ENCODE results near the gene GNPAT.

- no peak for TF ChIP-seq CTCF (conservative IDR thresholded peaks at IDR 0.05; ENCODE audit: low read depth in 2 of 2)
- TF ChIP-seq EZH2 (IDR thresholded peaks at IDR 0.05; ENCODE audit: low read depth, unreplicated experiment), result no peak
- no peak for TF ChIP-seq EZH2phosphoT487 (IDR thresholded peaks at IDR 0.05; ENCODE audit: unreplicated experiment)
- TF ChIP-seq JUNB (IDR thresholded peaks at IDR 0.05; ENCODE audit: unreplicated experiment), result no peak
- TF ChIP-seq, protein P1, sequence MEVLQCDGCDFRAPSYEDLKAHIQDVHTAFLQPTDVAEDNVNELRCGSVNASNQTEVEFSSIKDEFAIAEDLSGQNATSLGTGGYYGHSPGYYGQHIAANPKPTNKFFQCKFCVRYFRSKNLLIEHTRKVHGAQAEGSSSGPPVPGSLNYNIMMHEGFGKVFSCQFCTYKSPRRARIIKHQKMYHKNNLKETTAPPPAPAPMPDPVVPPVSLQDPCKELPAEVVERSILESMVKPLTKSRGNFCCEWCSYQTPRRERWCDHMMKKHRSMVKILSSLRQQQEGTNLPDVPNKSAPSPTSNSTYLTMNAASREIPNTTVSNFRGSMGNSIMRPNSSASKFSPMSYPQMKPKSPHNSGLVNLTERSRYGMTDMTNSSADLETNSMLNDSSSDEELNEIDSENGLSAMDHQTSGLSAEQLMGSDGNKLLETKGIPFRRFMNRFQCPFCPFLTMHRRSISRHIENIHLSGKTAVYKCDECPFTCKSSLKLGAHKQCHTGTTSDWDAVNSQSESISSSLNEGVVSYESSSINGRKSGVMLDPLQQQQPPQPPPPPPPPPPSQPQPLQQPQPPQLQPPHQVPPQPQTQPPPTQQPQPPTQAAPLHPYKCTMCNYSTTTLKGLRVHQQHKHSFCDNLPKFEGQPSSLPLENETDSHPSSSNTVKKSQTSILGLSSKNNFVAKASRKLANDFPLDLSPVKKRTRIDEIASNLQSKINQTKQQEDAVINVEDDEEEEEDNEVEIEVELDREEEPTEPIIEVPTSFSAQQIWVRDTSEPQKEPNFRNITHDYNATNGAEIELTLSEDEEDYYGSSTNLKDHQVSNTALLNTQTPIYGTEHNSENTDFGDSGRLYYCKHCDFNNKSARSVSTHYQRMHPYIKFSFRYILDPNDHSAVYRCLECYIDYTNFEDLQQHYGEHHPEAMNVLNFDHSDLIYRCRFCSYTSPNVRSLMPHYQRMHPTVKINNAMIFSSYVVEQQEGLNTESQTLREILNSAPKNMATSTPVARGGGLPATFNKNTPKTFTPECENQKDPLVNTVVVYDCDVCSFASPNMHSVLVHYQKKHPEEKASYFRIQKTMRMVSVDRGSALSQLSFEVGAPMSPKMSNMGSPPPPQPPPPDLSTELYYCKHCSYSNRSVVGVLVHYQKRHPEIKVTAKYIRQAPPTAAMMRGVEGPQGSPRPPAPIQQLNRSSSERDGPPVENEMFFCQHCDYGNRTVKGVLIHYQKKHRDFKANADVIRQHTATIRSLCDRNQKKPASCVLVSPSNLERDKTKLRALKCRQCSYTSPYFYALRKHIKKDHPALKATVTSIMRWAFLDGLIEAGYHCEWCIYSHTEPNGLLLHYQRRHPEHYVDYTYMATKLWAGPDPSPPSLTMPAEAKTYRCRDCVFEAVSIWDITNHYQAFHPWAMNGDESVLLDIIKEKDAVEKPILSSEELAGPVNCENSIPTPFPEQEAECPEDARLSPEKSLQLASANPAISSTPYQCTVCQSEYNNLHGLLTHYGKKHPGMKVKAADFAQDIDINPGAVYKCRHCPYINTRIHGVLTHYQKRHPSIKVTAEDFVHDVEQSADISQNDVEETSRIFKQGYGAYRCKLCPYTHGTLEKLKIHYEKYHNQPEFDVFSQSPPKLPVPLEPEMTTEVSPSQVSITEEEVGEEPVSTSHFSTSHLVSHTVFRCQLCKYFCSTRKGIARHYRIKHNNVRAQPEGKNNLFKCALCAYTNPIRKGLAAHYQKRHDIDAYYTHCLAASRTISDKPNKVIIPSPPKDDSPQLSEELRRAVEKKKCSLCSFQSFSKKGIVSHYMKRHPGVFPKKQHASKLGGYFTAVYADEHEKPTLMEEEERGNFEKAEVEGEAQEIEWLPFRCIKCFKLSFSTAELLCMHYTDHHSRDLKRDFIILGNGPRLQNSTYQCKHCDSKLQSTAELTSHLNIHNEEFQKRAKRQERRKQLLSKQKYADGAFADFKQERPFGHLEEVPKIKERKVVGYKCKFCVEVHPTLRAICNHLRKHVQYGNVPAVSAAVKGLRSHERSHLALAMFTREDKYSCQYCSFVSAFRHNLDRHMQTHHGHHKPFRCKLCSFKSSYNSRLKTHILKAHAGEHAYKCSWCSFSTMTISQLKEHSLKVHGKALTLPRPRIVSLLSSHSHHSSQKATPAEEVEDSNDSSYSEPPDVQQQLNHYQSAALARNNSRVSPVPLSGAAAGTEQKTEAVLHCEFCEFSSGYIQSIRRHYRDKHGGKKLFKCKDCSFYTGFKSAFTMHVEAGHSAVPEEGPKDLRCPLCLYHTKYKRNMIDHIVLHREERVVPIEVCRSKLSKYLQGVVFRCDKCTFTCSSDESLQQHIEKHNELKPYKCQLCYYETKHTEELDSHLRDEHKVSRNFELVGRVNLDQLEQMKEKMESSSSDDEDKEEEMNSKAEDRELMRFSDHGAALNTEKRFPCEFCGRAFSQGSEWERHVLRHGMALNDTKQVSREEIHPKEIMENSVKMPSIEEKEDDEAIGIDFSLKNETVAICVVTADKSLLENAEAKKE (CRISPR knock-in tag; IDR thresholded peaks at IDR 0.05), result no peak
- no peak for TF ChIP-seq REST (IDR thresholded peaks at IDR 0.05; ENCODE audit: unreplicated experiment)
Measured at GRCh38 chr1:231235526-231236207, 5.3 kb upstream of the GNPAT start.

Data from GM23338 (cell line).